GM06990 (cell line): ENCODE data around the gene CCDC89.

ENCODE experiments used
- DNase-seq: peaks from one replicate; pipeline ENCODE4 v3.0.0-alpha.2; 2011; ENCODE audit not compliant: insufficient read length; ENCODE audit errors: extremely low read depth
- H3K27me3 ChIP-seq: replicated peaks from 2 replicates; pipeline ENCODE4 v1.6.0; 2011; ENCODE audit warnings: low read length; ENCODE audit not compliant: control insufficient read depth, insufficient read depth
- H3K36me3 ChIP-seq: 2 replicates; pipeline ENCODE4 v1.5.1; 2011; ENCODE audit warnings: low read length; ENCODE audit not compliant: control insufficient read depth, insufficient read depth
- H3K4me3 ChIP-seq: replicated peaks from 2 replicates; pipeline ENCODE4 v1.5.1; 2011; ENCODE audit warnings: low read depth, mild to moderate bottlenecking, control low read depth, low read length
- TF ChIP-seq, protein P1 (sequence below): IDR thresholded peaks from 2 replicates; pipeline ENCODE4 v1.5.1; 2011; ENCODE audit warnings: low read length, control low read depth, mild to moderate bottlenecking, inconsistent platforms; ENCODE audit not compliant: insufficient read depth, poor library complexity, severe bottlenecking

Gene CCDC89

DNA sequence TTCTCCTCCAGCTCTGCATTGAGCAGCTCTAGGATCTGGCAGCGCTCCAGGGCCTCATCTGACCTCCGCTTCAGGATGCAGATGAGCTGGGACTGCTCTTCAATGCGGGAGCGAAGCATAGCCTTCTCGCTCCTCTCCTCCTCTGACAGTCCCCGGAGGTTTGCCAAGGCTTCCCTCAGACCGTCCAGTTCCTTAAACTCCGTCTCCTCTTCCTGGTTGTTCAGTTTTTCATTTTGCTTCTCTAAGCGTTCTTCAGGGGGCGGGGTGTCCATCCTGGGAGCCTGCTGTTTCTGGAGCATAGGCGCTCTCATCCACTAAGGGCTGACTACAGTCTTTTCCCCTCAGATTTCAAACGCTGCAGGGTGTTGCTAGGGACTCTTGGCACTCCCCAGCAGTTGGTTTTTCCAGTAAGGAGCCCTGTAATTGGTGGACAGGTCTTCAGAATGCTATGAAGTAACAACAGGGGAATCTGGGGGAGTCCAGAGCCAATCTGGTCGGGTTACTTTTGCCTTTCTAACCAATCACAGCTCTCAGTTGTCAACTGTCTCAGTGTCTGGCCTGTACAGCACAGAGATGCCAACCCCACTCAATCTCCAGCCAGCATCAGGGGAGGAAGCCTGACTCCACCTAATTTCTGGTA lies at the start of gene CCDC89:
TSS of gene CCDC89 (minus strand) at position 376 of the 640 bp plus-strand sequence. CDS start at position 311, 65 bp downstream.
- Histone ChIP-seq H3K36me3 (no peaks in the 10 kb centered on the region), H3K4me3 (no peak within 1 kb of the TSS), H3K27me3 (no peaks in the 10 kb centered on the region)
- TF ChIP-seq, protein P1, sequence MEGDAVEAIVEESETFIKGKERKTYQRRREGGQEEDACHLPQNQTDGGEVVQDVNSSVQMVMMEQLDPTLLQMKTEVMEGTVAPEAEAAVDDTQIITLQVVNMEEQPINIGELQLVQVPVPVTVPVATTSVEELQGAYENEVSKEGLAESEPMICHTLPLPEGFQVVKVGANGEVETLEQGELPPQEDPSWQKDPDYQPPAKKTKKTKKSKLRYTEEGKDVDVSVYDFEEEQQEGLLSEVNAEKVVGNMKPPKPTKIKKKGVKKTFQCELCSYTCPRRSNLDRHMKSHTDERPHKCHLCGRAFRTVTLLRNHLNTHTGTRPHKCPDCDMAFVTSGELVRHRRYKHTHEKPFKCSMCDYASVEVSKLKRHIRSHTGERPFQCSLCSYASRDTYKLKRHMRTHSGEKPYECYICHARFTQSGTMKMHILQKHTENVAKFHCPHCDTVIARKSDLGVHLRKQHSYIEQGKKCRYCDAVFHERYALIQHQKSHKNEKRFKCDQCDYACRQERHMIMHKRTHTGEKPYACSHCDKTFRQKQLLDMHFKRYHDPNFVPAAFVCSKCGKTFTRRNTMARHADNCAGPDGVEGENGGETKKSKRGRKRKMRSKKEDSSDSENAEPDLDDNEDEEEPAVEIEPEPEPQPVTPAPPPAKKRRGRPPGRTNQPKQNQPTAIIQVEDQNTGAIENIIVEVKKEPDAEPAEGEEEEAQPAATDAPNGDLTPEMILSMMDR, result no peak
- no peak for DNase-seq

DNA sequence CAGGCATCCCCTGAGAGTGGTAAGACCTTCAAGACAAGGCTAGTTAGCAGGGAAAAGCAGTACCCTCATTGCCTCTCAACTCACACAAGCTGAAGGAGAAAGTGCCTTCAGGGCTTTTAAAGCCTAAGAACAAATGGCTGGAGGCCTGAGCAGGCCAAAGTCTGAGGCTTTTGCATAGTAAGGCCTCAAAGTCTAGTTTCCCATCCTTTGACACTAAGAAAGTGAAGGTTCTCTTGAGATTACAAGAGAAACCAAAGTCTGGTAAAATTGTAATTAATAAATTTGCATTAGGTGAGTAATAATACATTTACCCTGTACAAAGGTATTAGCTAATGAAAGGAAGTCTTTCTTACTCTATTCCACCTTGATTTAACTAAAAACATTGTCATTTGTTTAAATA lies 47.0 kb upstream of the CCDC89 start:
- Histone ChIP-seq H3K27me3 (0 out of 2 replicates have a peak, but pooled peaks cover 1% of the 10 kb centered on the region), H3K4me3 (no peak overlapping the region), H3K36me3 (no peaks in the 10 kb centered on the region)
- DNase-seq, result no peak
- TF ChIP-seq, protein P1, result no peak

DNA sequence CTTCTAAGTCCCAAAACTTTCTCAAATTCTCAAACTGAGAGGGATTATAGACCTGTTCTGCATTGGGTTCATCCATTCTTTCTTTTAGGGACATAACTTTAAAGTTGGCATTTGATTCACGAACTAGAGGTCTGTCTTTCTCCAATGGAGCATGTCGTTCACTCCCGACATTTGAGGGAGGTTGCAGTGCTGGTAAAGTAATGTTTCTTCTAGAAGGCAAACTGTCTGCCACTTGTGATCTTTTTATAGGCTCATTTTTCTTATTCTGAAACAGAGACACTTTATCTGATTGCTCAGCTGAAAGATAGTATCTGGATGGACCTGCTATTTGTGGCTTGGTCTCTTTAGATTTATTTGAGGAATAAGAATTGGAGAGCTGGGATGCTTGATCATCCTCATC lies 40.4 kb upstream of the CCDC89 start:
- Histone ChIP-seq H3K27me3 (no peaks in the 10 kb centered on the region; the same call in 1 of the 2 replicates), H3K4me3 (no peak overlapping the region), H3K36me3 (no peaks in the 10 kb centered on the region)
- DNase-seq, result no peak
- TF ChIP-seq, protein P1, result no peak

GRCh38 chr11:85725510-85726258 lies 39.7 kb upstream of the CCDC89 start:
- Histone ChIP-seq H3K4me3 (no peak overlapping the region), H3K27me3 (no peaks in the 10 kb centered on the region; the same call in 1 of the 2 replicates), H3K36me3 (no peaks in the 10 kb centered on the region)
- no peak for DNase-seq
- TF ChIP-seq, protein P1, result no peak

GRCh38 chr11:85724748-85725465 lies 38.9 kb upstream of the CCDC89 start:
- DNase-seq, result no peak
- no peak overlapping the region for H3K4me3 ChIP-seq
- no peaks in the 10 kb centered on the region for H3K36me3 ChIP-seq
- TF ChIP-seq, protein P1, result no peak
- no peaks in the 10 kb centered on the region; the same call in 1 of the 2 replicates for H3K27me3 ChIP-seq
